ENCODE data around the gene SMIM23.

DNA sequence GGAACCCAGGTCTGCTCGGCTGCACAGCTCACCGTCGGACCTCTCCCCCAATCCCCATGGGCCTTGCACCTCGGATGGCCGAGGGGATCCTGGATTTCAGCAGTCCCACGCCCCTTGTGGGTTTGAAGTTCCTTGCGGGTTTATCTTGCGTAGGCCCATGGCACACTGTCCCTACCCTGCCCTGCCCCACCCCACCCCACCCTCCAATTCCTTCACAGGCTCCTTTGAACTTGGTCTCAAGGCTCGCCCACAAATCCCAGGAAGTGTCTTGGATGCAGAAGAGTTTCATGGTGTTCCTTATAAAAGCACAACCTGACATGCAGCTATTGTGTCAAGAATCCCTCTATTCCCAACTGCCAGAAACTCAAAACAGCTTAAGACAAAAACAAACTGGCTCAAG, 11.2 kb upstream of the SMIM23 start:
- TF ChIP-seq YY1 (IDR thresholded peaks at IDR 0.05; ENCODE audit: insufficient read depth, insufficient read length), result no peak
- no peak for TF ChIP-seq ZNF274 (IDR thresholded peaks at IDR 0.05; ENCODE audit: low read depth, low read length)

Measured in NT2/D1 (cell line).